ENCODE results near the gene TNFAIP3.

DNA sequence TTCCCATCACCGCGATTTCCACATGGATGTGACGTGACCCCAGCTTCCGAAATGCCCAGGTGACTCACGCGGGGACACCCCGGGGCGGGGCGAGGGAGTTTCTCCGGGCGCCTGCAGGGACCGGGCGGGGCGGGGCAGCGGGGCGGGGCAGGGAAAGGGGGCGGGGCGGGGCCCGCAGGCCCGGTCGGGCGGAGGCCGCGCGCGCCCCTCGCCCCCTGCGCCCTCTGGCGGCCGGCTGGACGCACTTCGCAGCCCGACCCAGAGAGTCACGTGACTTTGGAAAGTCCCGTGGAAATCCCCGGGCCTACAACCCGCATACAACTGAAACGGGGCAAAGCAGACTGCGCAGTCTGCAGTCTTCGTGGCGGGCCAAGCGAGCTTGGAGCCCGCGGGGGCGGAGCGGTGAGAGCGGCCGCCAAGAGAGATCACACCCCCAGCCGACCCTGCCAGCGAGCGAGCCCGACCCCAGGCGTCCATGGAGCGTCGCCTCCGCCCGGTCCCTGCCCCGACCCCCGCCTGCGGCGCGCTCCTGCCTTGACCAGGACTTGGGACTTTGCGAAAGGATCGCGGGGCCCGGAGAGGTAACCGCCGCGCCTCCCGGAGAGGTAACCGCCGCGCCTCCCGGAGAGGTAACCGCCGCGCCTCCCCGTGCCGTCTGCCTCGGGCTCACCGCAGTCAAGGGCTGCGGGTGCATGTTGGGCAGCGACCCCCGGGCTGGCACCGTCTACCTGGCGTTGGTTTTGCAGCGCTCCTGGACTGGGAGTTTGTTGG lies at the start of gene TNFAIP3:
- TF ChIP-seq, protein P1, sequence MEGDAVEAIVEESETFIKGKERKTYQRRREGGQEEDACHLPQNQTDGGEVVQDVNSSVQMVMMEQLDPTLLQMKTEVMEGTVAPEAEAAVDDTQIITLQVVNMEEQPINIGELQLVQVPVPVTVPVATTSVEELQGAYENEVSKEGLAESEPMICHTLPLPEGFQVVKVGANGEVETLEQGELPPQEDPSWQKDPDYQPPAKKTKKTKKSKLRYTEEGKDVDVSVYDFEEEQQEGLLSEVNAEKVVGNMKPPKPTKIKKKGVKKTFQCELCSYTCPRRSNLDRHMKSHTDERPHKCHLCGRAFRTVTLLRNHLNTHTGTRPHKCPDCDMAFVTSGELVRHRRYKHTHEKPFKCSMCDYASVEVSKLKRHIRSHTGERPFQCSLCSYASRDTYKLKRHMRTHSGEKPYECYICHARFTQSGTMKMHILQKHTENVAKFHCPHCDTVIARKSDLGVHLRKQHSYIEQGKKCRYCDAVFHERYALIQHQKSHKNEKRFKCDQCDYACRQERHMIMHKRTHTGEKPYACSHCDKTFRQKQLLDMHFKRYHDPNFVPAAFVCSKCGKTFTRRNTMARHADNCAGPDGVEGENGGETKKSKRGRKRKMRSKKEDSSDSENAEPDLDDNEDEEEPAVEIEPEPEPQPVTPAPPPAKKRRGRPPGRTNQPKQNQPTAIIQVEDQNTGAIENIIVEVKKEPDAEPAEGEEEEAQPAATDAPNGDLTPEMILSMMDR (conservative IDR thresholded peaks at IDR 0.05; ENCODE audit: low read depth, low read length) = peak; percentile 89
- TF ChIP-seq, protein P2, sequence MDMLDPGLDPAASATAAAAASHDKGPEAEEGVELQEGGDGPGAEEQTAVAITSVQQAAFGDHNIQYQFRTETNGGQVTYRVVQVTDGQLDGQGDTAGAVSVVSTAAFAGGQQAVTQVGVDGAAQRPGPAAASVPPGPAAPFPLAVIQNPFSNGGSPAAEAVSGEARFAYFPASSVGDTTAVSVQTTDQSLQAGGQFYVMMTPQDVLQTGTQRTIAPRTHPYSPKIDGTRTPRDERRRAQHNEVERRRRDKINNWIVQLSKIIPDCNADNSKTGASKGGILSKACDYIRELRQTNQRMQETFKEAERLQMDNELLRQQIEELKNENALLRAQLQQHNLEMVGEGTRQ (IDR thresholded peaks at IDR 0.05; ENCODE audit: low read depth, low read length) = peak; percentile 96
- TF ChIP-seq POLR2A (IDR thresholded peaks at IDR 0.05; ENCODE audit: low read depth, low read length) (peak; percentile 92), RAD21 (IDR thresholded peaks at IDR 0.05; ENCODE audit: low read length) (peak; percentile 75), RCOR1 (IDR thresholded peaks at IDR 0.05; ENCODE audit: insufficient replicate concordance, low read length) (no peak), FOS (IDR thresholded peaks at IDR 0.05; ENCODE audit: low read depth, low read length) (peak; percentile 58), RFX5 (IDR thresholded peaks at IDR 0.05; ENCODE audit: low read depth, low read length) (no peak), SMC3 (IDR thresholded peaks at IDR 0.05; ENCODE audit: low read depth, low read length) (peak; percentile 94)
